PFSK-1 (cell line): ENCODE results near the gene BRF1.

ENCODE experiments used
- POLR2AphosphoS5 ChIP-seq: IDR thresholded peaks from 2 replicates; pipeline ENCODE4 v1.6.1; 2012; ENCODE audit warnings: low read depth, mild to moderate bottlenecking, control low read depth, low read length, moderate library complexity
- SIN3A ChIP-seq: IDR thresholded peaks from 2 replicates; pipeline ENCODE4 v1.6.1; 2012; ENCODE audit warnings: mild to moderate bottlenecking, low read length, moderate library complexity, borderline replicate concordance; ENCODE audit not compliant: insufficient read depth
- TAF1 ChIP-seq: IDR thresholded peaks from 2 replicates; pipeline ENCODE4 v1.6.1; 2012; ENCODE audit warnings: low read length, control low read depth, borderline replicate concordance; ENCODE audit not compliant: insufficient read depth
- TF ChIP-seq, protein P1 (sequence below), 2 experiments: IDR thresholded peaks; 2 replicates each; pipeline versions ENCODE4 v1.6.1 to v1.8.0; 2011 to 2012; ENCODE audit warnings: low read depth in 2 of 2, low read length in 2 of 2, control low read depth in 1 of 2, inconsistent platforms in 1 of 2, mild to moderate bottlenecking in 1 of 2, moderate library complexity in 1 of 2; ENCODE audit not compliant: insufficient read depth in 1 of 2

DNA sequence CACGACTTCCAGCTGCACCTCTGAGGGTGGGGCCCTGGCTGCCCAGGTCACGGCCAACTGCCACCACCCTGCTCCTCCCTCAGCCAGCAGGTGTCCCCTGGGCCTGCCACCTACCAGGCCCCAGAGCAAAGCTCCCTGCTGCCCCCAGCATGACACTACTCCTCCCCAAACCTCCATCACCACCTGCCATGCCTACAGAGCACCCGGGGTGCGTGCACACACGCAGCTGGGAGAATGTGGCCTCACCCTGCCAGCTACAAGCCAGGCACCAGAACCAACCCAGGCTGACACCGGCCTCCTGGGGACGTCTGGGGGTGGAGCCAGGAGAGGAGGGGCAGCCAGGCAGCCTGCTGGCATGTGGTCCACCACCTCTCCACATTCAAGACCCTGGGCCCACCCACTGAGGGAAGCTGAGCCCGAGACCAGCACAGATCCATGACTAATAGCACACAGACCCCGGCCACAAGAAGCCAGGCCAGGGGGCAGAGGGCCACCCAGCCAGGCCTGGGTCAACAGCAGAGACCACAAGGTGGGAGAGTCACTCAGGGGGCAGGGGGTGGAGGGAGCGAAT is 135.6 kb downstream of the BRF1 start:
- TF ChIP-seq TAF1: no peak
- no peak for TF ChIP-seq SIN3A
- TF ChIP-seq, protein P1, sequence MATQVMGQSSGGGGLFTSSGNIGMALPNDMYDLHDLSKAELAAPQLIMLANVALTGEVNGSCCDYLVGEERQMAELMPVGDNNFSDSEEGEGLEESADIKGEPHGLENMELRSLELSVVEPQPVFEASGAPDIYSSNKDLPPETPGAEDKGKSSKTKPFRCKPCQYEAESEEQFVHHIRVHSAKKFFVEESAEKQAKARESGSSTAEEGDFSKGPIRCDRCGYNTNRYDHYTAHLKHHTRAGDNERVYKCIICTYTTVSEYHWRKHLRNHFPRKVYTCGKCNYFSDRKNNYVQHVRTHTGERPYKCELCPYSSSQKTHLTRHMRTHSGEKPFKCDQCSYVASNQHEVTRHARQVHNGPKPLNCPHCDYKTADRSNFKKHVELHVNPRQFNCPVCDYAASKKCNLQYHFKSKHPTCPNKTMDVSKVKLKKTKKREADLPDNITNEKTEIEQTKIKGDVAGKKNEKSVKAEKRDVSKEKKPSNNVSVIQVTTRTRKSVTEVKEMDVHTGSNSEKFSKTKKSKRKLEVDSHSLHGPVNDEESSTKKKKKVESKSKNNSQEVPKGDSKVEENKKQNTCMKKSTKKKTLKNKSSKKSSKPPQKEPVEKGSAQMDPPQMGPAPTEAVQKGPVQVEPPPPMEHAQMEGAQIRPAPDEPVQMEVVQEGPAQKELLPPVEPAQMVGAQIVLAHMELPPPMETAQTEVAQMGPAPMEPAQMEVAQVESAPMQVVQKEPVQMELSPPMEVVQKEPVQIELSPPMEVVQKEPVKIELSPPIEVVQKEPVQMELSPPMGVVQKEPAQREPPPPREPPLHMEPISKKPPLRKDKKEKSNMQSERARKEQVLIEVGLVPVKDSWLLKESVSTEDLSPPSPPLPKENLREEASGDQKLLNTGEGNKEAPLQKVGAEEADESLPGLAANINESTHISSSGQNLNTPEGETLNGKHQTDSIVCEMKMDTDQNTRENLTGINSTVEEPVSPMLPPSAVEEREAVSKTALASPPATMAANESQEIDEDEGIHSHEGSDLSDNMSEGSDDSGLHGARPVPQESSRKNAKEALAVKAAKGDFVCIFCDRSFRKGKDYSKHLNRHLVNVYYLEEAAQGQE (IDR thresholded peaks at IDR 0.05; ENCODE audit: insufficient read depth in 1 of 2, low read depth in 2 of 2, low read length in 2 of 2): no peak
- TF ChIP-seq POLR2AphosphoS5: no peak
